Measurements from ENCODE around the gene PDXP.

- TF ChIP-seq MAZ (IDR thresholded peaks at IDR 0.05; ENCODE audit: borderline replicate concordance, low read depth, low read length) (no peak), ELK1 (IDR thresholded peaks at IDR 0.05; ENCODE audit: borderline replicate concordance, low read depth, low read length) (no peak), NFE2L2 (IDR thresholded peaks at IDR 0.05; ENCODE audit: low read depth, low read length) (no peak), RAD21 (IDR thresholded peaks at IDR 0.05; ENCODE audit: low read length) (no peak), POLR2A (IDR thresholded peaks at IDR 0.05; ENCODE audit: low read depth, low read length) (no peak), RFX5 (IDR thresholded peaks at IDR 0.05; ENCODE audit: low read depth, low read length) (no peak)
- TF ChIP-seq, protein P1, sequence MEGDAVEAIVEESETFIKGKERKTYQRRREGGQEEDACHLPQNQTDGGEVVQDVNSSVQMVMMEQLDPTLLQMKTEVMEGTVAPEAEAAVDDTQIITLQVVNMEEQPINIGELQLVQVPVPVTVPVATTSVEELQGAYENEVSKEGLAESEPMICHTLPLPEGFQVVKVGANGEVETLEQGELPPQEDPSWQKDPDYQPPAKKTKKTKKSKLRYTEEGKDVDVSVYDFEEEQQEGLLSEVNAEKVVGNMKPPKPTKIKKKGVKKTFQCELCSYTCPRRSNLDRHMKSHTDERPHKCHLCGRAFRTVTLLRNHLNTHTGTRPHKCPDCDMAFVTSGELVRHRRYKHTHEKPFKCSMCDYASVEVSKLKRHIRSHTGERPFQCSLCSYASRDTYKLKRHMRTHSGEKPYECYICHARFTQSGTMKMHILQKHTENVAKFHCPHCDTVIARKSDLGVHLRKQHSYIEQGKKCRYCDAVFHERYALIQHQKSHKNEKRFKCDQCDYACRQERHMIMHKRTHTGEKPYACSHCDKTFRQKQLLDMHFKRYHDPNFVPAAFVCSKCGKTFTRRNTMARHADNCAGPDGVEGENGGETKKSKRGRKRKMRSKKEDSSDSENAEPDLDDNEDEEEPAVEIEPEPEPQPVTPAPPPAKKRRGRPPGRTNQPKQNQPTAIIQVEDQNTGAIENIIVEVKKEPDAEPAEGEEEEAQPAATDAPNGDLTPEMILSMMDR (conservative IDR thresholded peaks at IDR 0.05; ENCODE audit: low read depth, low read length) = no peak
Observed at GRCh38 chr22:37708580-37709444, 50.3 kb downstream of the PDXP start.
